HK-2 (cell line): ENCODE data around the gene TNS3.
"Not testable (repeated sequence)": the region's sequence is repeated elsewhere in the genome, so short reads cannot be mapped to it uniquely, and the experiment has no call there.

Experiments used
- DNase-seq: peaks from one replicate; pipeline ENCODE4 v3.0.0-alpha.2; 2018; ENCODE audit not compliant: unreplicated experiment

TNS3 gene

GRCh38 chr7:47283497-47284131, 298.3 kb downstream of the TNS3 start:
- peak; percentile 86 for DNase-seq

GRCh38 chr7:47282790-47283496, 299.0 kb downstream of the TNS3 start:
- no peak for DNase-seq

DNA sequence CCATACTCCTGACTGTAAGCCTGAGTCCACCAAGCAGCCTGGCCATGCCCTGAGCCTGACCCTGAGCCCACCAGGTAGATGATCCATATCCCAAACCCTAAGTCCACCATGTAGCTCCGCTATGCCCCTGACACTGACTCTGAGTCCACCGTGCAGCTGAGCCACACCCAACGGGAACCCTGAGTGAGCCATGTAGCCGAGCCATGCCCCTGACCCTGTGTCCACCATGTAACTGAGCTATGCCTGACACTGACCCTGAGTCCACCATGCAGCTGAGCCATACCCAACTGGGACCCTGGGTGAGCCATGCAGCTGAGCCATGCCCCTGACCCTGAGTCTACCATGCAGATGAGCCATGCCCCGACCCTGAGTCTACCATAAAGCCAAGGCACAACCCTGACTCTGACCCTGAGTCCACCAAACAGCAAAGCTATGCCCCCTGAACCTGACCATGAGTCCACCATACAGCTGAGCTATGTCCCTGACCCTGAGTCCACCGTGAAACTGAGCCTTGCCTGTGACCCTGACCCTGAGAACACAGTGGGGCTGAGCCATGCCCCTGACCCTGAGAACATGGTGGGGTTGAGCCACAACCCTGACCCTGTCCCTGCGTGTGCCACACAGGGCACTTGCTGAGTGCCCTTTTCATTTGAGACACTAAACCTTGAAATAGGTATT, 299.8 kb downstream of the TNS3 start:
- DNase-seq = no peak

DNA sequence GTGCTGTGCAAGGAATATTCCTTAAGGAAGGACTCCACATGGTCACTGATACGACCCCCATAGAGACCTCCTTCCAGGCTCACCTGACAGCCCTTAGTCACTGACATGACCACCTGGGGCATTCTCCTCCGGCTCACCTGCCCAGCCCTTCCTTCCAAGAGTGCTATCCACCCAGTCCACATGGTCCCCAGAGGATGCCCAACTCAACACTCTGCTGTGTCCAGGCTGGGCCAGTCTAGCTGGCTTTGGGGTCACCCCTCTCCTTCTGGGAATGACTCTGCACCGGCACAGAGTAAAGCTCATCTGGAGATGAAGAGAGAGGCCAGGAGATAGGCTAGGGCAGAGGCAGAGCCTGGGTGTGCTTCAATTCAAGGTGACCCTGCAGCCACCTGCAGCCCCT, 300.8 kb downstream of the TNS3 start:
- no peak for DNase-seq

DNA sequence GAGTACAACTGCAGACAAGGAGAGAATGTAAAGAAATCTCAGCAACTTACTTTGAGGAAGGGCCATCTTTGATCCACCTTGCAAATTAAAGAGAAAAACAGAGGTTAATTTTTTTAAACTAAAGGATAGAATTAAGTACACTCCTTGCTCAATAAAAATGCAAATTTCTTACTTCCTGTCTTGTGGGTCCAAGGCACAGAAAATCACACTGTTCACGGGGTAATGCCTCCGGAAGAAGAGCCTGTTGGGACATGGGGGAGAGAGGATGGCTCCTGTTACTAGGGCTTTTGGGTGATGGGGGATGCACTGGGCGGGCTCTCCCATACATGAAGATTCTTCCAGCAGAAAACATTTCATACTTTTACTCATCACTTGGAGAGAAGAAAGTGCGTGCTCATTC, 301.8 kb downstream of the TNS3 start:
- no peak for DNase-seq

- no peak for DNase-seq
Measured at GRCh38 chr7:47278043-47278442, 303.9 kb downstream of the TNS3 start.

DNA sequence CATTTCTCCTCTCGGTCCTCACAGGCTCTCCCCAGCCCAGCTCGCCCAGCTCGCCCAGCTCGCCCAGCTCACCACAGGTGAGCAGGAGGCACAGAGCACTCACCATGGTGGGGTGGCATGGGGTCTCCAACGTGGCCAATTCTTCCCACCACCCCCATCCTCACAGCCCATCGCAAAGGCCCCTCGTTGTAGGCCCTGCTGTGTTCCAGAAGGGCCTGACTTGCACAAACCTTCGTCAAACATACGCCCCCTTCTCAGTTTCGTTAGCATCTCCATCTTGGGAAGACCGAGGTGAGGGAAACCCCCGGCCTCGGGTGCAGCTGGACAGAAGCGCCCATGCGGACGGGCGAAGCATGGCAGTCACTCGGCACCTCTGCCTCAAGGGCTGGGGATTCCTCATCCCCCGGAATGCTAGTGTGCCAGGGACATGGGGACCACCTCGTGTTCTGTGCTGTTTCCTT, 304.6 kb downstream of the TNS3 start:
- DNase-seq = no peak

DNA sequence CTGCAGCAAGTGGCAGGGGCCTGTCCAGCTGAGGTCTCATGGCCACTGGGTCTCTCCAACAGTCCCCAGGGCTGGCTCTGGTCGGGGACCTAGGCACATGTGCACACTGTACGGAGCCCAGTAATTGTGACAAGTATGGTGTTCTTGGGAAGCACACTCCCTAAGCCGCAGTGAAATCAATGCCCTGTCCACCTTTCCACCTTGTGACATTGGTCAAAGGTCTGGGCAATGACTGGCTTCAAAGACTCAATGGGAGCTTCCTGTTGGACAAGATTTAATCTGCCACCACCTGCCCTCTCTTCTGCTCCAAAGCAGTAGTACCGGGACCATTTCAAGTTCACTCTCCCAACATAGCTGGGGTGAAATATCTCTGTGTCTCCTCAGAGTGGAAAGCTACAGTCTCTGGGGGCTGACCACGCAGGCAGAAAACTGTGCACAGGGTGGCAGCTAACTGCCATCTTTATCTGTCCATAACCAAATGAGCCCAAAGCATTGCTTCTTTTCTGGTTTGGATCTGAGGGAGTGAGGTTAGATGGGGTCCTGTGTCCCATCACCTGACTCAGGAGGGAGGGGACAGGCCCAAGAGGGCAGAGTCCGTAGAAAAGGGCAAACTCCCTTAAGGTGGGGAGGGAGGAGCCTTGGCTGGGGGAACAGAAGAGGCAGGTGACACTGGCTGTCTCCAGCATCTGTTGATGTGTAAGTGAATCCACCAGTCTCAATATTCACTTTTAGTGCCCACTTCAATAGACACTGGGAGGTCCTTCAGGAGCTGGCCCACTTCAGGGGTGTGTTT, 307.7 kb downstream of the TNS3 start:
- DNase-seq = no peak

GRCh38 chr7:47273088-47273487, 308.8 kb downstream of the TNS3 start:
- DNase-seq = no peak

GRCh38 chr7:47271749-47272148, 310.2 kb downstream of the TNS3 start:
- no peak for DNase-seq

DNA sequence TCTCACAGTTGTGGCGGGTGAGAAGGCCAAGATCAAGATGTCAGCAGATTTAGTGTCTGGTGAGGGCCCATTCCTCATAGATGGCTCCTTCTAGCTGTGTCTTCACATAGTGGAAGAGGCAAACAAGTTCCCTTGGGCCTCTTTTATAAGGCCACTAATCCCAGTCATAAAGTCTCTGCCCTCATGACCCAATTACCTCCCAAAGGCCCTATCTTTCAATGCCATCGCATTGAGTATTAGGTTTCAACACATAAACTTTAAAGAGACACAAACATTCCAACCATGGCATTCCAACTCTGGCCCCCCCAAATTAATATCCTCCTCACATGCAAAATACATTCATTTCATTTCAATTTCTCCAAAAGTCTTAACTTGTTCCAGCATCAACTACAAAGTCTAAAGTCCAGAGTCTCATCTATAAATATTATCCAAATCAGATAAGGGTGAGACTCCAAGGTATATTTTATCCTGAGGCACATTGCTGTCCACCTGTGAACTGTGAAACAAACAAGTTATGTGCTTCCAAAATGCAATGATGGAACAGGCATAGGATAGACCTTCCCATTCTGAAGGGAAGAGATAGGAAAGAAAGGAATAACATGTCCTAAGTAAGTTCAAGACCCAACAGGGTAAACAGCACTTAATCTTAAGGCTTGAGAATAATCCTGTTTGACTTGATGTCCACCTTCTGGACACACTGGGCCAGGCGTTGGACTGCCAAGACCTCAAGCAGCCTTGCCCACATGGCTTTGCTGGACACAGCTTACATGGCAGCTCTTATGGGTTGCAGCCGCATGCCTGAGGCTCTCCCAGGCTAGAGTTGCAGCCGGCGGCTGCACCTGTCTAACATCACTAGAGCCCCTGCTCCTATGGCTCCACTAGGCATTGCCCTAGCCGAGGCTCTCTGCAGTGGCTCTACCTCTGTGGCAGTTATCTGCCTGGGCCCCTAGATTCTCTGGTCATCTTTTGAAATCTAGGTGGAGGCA, 312.8 kb downstream of the TNS3 start:
- DNase-seq = no peak

- no peak for DNase-seq
Measured at GRCh38 chr7:47267346-47267745, 314.6 kb downstream of the TNS3 start.

- peak; percentile 83 for DNase-seq
Measured at GRCh38 chr7:47266799-47267198, 315.1 kb downstream of the TNS3 start.

DNA sequence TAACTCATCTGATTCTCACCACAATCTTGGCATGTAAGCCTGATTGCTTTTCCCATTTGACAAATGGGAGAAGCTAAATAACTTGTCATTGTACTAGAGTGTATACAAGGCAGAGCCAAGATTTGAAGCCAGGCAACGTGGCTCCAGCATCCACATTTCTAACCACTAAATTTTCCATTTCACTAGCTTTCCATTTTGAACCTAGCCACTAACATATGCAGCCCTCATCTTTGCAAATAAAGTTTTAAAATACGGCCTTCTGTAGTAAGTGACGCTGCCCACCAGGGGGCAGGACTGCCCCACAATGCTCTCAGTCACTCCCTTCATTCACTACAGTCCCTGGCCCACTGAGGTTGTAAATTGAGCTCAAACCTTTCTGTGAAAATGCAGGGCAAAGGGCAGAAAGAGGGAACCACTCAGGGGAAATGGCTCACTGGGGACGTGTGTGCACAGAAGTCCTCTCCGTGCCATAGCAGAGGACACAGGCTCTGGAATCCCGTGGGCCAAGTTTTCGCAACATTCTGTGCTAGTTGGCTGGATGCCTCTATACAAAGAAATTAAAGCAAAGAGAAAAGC, 315.7 kb downstream of the TNS3 start:
- peak; percentile 77 for DNase-seq

GRCh38 chr7:47265621-47266020, 316.3 kb downstream of the TNS3 start:
- DNase-seq = no peak

- DNase-seq = no peak
Measured at GRCh38 chr7:47264021-47264651, 317.8 kb downstream of the TNS3 start.

GRCh38 chr7:47262881-47263280, 319.0 kb downstream of the TNS3 start:
- no peak for DNase-seq

GRCh38 chr7:47262160-47262559, 319.8 kb downstream of the TNS3 start:
- not testable (repeated sequence) for DNase-seq

- no peak for DNase-seq
Measured at GRCh38 chr7:47260270-47260669, 321.6 kb downstream of the TNS3 start.

DNA sequence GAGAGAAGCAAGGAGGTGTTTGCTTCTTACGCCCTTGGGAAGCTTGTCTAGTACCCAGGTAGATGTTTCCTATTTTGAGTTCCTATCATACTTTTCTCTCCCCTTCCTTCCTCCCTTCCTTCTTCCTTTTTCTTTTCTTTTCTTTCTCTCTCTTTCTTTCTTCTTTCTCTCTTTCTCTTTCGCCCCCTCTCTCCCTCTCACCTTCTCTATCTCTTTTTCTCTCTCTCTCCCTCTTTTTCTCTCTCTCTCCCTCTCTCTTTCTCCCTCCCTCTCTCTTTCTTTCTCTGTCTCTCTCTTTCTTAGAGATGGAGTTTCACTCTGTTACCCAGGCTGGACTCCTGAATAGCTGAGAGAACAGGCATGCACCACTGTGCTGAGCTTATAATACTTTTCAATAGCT, 322.2 kb downstream of the TNS3 start:
- DNase-seq = no peak
